Measurements from ENCODE around the gene TEX2. TPM values are rescaled to one million over a fixed set of nuclear protein-coding genes. Genes with fewer than 3 reads are reported as not detected.

The TEX2 gene
- total and polyA plus RNA-seq, 3 experiments from 2014 or later: 6.5 to 22.0 (median 21.9) TPM

DNA sequence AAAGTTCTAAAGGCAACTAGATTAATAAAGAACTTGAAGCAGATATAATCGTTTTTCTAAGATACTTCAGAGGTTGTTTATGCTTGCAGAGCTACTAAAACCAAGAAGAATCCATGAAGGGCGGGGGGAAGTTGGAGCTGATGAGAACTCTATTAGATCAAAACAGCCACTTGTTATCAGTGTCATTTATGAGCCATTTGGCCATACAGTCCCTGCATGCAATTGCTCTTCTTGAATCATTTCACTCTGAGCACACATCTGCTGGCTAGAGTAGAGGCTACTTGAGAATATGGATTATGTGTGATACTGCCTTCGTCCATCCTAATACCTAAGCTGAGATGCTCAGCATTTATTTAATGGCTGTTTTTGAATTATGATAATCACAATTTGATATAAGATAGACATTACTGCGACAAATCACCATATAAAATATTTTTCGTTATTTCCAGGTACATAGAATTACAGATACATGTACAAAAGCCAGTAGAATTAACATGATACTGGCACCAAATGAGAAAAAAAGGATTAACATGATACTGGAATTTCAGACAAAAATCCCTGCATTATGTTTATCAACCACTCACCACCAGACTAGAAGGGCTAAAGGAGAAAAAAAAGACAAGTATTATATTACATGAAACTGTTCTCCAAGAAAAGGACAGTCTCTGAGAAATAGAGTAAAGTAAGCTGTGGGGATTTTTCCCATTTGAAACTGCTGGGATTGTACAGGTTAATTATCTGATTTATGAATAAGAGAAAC is 64.5 kb downstream of the TEX2 start:
- no peak overlapping the region for H3K4me3 ChIP-seq (ENCODE audit: low read length)
- peaks cover 1 to 9% (median 8%) of the 10 kb centered on the region in 3 donors for H3K36me3 Mint-ChIP-seq
- no peak overlapping the region for H3K4me3 Mint-ChIP-seq
- no peak overlapping the region for H3K27ac ChIP-seq (ENCODE audit: low read depth, low read length)
- no peaks in the 10 kb centered on the region for H3K36me3 ChIP-seq (ENCODE audit: insufficient read depth, low read length)
- H3K9me3 ChIP-seq (ENCODE audit: low read length): no peaks in the 10 kb centered on the region
- peaks cover 7% of the 10 kb centered on the region for H3K4me1 ChIP-seq (ENCODE audit: insufficient read depth, low read length)
- H3K4me1 Mint-ChIP-seq: peaks cover 4 to 15% (median 10%) of the 10 kb centered on the region in 3 donors
- no peaks in the 10 kb centered on the region for H3K27me3 ChIP-seq (ENCODE audit: insufficient read depth, low read length, poor library complexity, severe bottlenecking)
- ChIA-PET CTCF (no interaction called here), POLR2A (interaction anchor here (0.6 kb wide), 1 partner anchor 456 kb away, joined by 11 read pairs; no protein-coding TSS in a partner anchor)
- H3K27me3 Mint-ChIP-seq: no peaks in the 10 kb centered on the region
- no peak for DNase-seq
- peaks cover 0 to 8% (median 0%) of the 10 kb centered on the region in 5 donors for H3K9me3 Mint-ChIP-seq
- no peak overlapping the region for H3K27ac Mint-ChIP-seq

DNA sequence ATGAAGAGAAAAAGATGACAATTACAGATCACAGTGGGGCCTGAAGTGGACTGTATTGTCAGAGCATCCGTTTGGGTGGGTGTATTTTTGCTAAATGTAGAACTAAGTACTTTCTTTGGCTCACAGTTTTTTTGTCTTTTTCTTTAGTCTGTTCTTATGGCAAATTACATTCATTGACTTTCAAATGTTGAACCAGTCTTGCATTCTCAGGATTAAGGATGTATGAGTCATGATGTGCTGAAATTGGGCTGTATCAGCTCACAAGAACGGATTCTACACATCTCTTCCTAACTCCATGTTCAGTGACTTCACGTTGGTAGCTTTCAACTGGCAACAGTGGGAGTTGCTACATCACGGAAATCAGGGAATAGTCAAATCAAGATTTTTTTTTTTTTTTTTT is 66.5 kb downstream of the TEX2 start:
- Histone ChIP-seq H3K27me3 (ENCODE audit: insufficient read depth, low read length, poor library complexity, severe bottlenecking) (no peaks in the 10 kb centered on the region), H3K9me3 (ENCODE audit: low read length) (no peaks in the 10 kb centered on the region), H3K27ac (ENCODE audit: low read depth, low read length) (no peak overlapping the region), H3K4me1 (ENCODE audit: insufficient read depth, low read length) (peaks cover 7% of the 10 kb centered on the region), H3K36me3 (ENCODE audit: insufficient read depth, low read length) (no peaks in the 10 kb centered on the region), H3K4me3 (ENCODE audit: low read length) (no peak overlapping the region)
- Mint-ChIP-seq H3K9me3 (peaks cover 0 to 8% (median 0%) of the 10 kb centered on the region in 5 donors), H3K4me1 (peaks cover 2 to 9% (median 6%) of the 10 kb centered on the region in 3 donors), H3K4me3 (no peak overlapping the region), H3K36me3 (peaks cover 3 to 25% (median 8%) of the 10 kb centered on the region in 3 donors), H3K27me3 (no peaks in the 10 kb centered on the region), H3K27ac (no peak overlapping the region)
- no peak for DNase-seq
- ChIA-PET POLR2A (no interaction called here), CTCF (no interaction called here)

DNA sequence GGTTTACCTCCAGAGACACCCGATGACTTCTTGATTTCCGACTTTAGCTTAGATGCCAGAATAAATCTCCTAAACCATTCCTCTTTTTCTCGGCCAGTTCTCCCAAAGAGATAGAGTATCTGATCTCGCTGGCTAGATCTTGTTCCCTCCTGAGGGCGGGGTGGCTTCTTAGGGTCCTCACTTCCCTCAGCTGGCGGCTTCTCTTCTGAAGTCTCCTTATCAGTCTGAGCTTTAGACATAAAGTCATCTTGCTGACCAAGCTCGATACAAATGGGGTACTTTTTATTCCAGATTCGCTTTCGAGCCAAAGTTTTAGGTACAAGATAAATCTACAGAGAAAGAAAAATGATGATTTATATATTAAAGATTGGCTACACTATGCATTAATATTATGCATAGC is 69.5 kb downstream of the TEX2 start:
- Mint-ChIP-seq H3K27me3 (no peaks in the 10 kb centered on the region), H3K9me3 (peaks cover 0 to 8% (median 0%) of the 10 kb centered on the region in 5 donors), H3K4me3 (no peak overlapping the region), H3K4me1 (no peaks in the 10 kb centered on the region), H3K27ac (peak overlapping the region in 1 of 8 donors; percentile 25), H3K36me3 (peaks cover 2 to 35% (median 5%) of the 10 kb centered on the region in 3 donors)
- ChIA-PET CTCF (no interaction called here), POLR2A (no interaction called here)
- DNase-seq: no peak
- Histone ChIP-seq H3K9me3 (ENCODE audit: low read length) (no peaks in the 10 kb centered on the region), H3K36me3 (ENCODE audit: insufficient read depth, low read length) (no peaks in the 10 kb centered on the region), H3K4me3 (ENCODE audit: low read length) (no peak overlapping the region), H3K27me3 (ENCODE audit: insufficient read depth, low read length, poor library complexity, severe bottlenecking) (no peaks in the 10 kb centered on the region), H3K4me1 (ENCODE audit: insufficient read depth, low read length) (no peaks in the 10 kb centered on the region), H3K27ac (ENCODE audit: low read depth, low read length) (no peak overlapping the region)

DNA sequence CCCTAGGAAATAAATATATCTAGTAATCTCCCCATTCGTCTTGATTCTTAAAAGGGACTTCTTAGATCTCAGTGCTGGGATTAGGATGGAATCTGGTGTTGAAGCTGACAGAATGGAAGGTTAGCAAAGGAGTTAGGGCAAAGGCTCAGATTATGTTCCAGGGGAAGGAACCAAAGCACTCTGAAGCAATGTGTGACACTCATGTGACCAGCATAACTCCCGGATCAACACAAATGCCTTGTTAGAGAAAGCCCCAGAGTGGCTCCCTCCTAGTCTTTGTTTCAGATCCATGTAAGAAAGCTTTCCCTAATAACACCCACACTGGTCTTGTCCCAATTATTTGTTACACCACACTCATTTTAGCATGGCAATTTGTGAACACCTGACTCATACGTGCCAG is 70.5 kb downstream of the TEX2 start:
- Mint-ChIP-seq H3K27me3 (no peaks in the 10 kb centered on the region), H3K27ac (peak overlapping the region in 1 of 8 donors; percentile 21), H3K36me3 (peaks cover 3 to 41% (median 7%) of the 10 kb centered on the region in 3 donors), H3K4me3 (no peak overlapping the region), H3K9me3 (peaks cover 0 to 7% (median 0%) of the 10 kb centered on the region in 5 donors), H3K4me1 (no peaks in the 10 kb centered on the region)
- no peaks in the 10 kb centered on the region for H3K9me3 ChIP-seq (ENCODE audit: low read length)
- ChIA-PET POLR2A (no interaction called here), CTCF (interaction anchor here (0.9 kb wide), 1 partner anchor 43 kb away, joined by 3 read pairs; no protein-coding TSS in a partner anchor)
- H3K27me3 ChIP-seq (ENCODE audit: insufficient read depth, low read length, poor library complexity, severe bottlenecking): no peaks in the 10 kb centered on the region
- no peak for DNase-seq
- no peak overlapping the region for H3K27ac ChIP-seq (ENCODE audit: low read depth, low read length)
- no peak overlapping the region for H3K4me3 ChIP-seq (ENCODE audit: low read length)
- H3K36me3 ChIP-seq (ENCODE audit: insufficient read depth, low read length): no peaks in the 10 kb centered on the region
- no peaks in the 10 kb centered on the region for H3K4me1 ChIP-seq (ENCODE audit: insufficient read depth, low read length)

DNA sequence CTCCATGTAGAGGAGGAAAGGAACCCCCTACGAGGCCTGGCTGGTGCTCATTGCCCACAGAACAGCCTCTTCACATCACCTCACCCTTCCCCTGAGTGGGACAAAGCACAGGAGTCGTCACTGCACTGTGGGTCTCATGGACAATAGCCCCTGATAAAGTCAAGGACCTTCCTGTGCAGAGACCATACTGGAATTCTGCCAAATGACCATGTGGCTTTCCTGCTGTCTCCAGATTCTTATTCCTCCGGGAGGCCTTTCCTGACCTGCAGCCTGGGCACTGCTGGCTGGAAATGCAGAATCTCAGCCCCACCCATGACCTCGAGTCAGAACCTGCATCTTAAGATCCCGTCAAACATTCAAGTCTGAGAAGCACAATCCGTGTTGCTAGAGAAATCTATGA is 72.6 kb downstream of the TEX2 start:
- CTCF ChIA-PET: no interaction called here
- no peak for DNase-seq

DNA sequence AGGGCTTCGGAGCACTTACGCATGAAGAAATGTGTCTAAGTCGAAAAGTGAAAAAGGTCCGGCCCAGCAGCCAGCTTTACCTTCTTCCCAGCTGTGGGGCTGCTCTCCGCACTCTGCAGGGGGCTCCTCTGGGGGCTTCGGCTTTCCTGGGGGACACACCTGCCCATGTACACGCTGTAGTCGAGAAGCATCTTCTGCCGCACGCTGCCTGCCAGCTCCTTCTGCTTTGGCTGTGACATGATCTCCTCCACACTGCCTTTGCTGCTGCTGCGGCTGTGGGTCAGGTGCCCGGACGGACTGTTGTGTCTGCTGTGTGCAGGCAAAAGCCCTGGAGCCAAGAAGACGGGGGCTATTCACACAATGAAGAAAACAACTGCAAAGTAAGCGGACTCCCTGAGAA is 75.0 kb downstream of the TEX2 start:
- Mint-ChIP-seq H3K27ac (no peak overlapping the region), H3K36me3 (peaks cover 9 to 42% (median 10%) of the 10 kb centered on the region in 3 donors), H3K4me3 (no peak overlapping the region), H3K27me3 (no peaks in the 10 kb centered on the region), H3K9me3 (no peaks in the 10 kb centered on the region), H3K4me1 (peaks cover 1 to 10% (median 8%) of the 10 kb centered on the region in 3 donors)
- ChIA-PET POLR2A (no interaction called here), CTCF (no interaction called here)
- no peaks in the 10 kb centered on the region for H3K9me3 ChIP-seq (ENCODE audit: low read length)
- H3K27me3 ChIP-seq (ENCODE audit: insufficient read depth, low read length, poor library complexity, severe bottlenecking): no peaks in the 10 kb centered on the region
- no peaks in the 10 kb centered on the region for H3K36me3 ChIP-seq (ENCODE audit: insufficient read depth, low read length)
- H3K27ac ChIP-seq (ENCODE audit: low read depth, low read length): no peak overlapping the region
- no peak for DNase-seq
- H3K4me3 ChIP-seq (ENCODE audit: low read length): no peak overlapping the region
- no peaks in the 10 kb centered on the region for H3K4me1 ChIP-seq (ENCODE audit: insufficient read depth, low read length)

More for the DNA sequence above, 72.6 kb downstream of the TEX2 start:
- no peak overlapping the region for H3K27ac Mint-ChIP-seq
- no peak overlapping the region for H3K27ac ChIP-seq (ENCODE audit: low read depth, low read length)
- H3K4me1 ChIP-seq (ENCODE audit: insufficient read depth, low read length): no peaks in the 10 kb centered on the region
- no peaks in the 10 kb centered on the region for H3K9me3 Mint-ChIP-seq
- no peak overlapping the region for H3K4me3 ChIP-seq (ENCODE audit: low read length)
- no peaks in the 10 kb centered on the region for H3K4me1 Mint-ChIP-seq
- H3K36me3 Mint-ChIP-seq: peaks cover 8 to 52% (median 10%) of the 10 kb centered on the region in 3 donors
- H3K36me3 ChIP-seq (ENCODE audit: insufficient read depth, low read length): no peaks in the 10 kb centered on the region
- no peaks in the 10 kb centered on the region for H3K27me3 Mint-ChIP-seq
- H3K9me3 ChIP-seq (ENCODE audit: low read length): no peaks in the 10 kb centered on the region
- no peaks in the 10 kb centered on the region for H3K27me3 ChIP-seq (ENCODE audit: insufficient read depth, low read length, poor library complexity, severe bottlenecking)
- POLR2A ChIA-PET: no interaction called here
- no peak overlapping the region for H3K4me3 Mint-ChIP-seq

DNA sequence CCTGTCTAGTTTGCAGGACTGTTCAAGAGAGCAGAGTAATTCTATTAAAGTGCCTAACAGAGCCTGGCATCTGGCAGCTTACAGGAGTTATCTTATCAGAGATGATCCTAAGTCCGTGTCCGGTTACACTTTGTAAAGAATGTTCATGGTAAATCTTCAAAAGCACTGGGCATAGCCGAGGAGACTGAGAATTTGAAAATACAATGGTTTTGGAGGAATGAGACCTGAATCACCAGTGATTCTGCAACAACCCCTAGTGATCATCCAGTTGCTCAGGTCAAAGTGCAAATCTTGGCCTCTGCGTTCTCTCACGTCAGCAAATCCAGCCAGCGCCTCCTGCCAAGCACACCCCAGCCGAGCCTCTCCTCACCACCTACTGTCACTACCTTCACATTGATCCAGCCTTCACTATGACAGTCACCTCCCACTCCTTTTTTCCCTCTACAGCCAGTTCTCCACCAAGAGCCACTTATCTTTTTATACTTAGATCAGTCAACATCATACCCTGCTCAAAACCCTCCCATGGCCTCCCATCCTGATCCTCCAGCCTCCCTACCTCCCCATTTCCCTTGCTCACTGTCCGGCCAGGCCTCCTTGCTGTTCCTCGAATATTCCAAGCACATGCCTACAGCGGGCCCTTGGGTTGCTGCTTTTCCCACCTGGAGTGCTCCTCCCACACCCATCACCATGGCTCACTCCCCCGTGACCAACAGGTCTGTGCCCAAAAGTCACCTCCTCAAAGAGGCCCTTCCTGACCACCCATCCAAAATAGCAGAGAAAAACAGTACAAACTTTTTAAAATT is 75.8 kb downstream of the TEX2 start:
- Histone ChIP-seq H3K36me3 (ENCODE audit: insufficient read depth, low read length) (no peaks in the 10 kb centered on the region), H3K27ac (ENCODE audit: low read depth, low read length) (no peak overlapping the region), H3K4me3 (ENCODE audit: low read length) (no peak overlapping the region), H3K27me3 (ENCODE audit: insufficient read depth, low read length, poor library complexity, severe bottlenecking) (no peaks in the 10 kb centered on the region), H3K9me3 (ENCODE audit: low read length) (no peaks in the 10 kb centered on the region), H3K4me1 (ENCODE audit: insufficient read depth, low read length) (no peaks in the 10 kb centered on the region)
- ChIA-PET CTCF (no interaction called here), POLR2A (no interaction called here)
- peaks cover 1 to 10% (median 8%) of the 10 kb centered on the region in 3 donors for H3K4me1 Mint-ChIP-seq
- no peak for DNase-seq
- H3K4me3 Mint-ChIP-seq: no peak overlapping the region
- H3K27me3 Mint-ChIP-seq: no peaks in the 10 kb centered on the region
- no peaks in the 10 kb centered on the region for H3K9me3 Mint-ChIP-seq
- peaks cover 8 to 35% (median 10%) of the 10 kb centered on the region in 3 donors for H3K36me3 Mint-ChIP-seq
- no peak overlapping the region for H3K27ac Mint-ChIP-seq

Measured in CD8-positive, alpha-beta memory T cell (primary cell).